HG03469 (cell line): ENCODE data around the gene NDUFS2.

ENCODE experiments used
- ATAC-seq: cut with Tn5 transposase; IDR thresholded peaks from one replicate; pipeline ENCODE4 v1.9.1; 2021; ENCODE audit warnings: mild to moderate bottlenecking, moderate library complexity, moderate number of reproducible peaks; ENCODE audit not compliant: unreplicated experiment

The NDUFS2 gene

DNA sequence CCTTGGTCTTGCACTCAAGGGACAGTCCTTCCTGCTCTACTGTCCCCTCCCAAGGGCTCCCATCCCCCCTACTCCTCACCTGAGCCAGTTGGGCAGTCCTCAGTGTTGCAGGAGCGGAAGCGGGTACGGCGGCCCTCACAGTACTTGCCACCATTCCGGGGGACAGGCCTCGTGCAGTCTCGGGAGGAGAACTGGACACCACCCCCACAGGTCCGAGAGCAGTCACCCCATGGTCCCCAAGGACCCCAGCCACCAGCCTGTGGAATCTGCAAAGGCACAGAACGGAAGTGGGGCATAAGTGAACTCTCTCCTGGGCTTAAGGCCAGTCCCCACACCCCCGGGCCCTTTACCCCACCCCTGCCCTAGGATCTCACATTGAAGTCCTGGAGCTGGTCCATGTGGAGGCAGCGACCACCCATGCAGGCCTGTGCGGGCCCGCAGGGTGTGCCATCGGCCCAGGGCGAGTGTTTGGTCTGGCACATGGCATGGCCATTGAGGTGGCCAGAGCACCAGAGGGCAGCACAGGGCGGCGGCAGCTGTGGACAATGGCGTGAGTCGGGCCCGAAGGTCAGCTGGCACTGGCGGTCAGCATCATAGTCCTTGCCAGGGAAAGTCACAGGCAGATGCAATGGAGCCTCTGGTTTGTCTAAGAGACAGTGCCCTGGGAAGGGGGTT is 8.5 kb upstream of the NDUFS2 start:
- no peak for ATAC-seq

DNA sequence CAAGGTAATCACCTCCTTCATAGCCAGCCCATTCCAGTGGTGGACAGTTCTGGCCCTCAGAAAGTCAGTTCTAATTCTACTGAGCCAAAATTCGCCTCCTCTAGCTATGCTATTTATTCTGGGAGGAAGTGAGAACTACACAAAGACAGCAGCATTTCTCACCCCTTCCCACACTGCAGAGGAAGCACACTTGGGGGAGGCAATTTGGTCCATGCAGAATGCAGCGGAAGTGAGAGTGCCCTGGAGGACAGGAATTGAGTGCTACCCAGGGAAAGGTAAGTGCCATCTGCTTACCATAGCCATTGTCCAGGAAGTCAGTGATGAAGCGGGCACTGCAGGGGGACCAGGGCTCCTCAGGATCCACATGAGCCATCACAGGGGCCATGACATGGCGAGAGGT is 7.0 kb upstream of the NDUFS2 start:
- ATAC-seq: no peak

DNA sequence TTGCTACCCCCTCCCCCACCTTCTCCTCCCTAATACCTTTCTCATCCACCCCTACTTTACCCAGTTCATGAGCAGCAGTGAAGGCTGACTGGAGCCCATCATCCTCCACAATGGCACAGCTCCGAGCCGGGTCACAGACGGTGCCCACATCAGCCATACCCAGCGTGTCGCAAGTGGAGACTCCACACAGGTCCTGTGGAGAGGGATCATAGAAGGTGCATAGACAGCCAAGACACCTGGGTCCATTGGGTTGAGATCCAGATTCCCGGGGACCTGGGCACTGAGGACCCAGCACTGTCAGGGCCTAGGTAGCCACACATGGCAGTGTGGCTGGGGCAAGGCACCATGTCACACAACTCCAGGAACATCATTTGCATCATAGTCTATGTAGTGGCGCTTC is 6.1 kb upstream of the NDUFS2 start:
- ATAC-seq: no peak

DNA sequence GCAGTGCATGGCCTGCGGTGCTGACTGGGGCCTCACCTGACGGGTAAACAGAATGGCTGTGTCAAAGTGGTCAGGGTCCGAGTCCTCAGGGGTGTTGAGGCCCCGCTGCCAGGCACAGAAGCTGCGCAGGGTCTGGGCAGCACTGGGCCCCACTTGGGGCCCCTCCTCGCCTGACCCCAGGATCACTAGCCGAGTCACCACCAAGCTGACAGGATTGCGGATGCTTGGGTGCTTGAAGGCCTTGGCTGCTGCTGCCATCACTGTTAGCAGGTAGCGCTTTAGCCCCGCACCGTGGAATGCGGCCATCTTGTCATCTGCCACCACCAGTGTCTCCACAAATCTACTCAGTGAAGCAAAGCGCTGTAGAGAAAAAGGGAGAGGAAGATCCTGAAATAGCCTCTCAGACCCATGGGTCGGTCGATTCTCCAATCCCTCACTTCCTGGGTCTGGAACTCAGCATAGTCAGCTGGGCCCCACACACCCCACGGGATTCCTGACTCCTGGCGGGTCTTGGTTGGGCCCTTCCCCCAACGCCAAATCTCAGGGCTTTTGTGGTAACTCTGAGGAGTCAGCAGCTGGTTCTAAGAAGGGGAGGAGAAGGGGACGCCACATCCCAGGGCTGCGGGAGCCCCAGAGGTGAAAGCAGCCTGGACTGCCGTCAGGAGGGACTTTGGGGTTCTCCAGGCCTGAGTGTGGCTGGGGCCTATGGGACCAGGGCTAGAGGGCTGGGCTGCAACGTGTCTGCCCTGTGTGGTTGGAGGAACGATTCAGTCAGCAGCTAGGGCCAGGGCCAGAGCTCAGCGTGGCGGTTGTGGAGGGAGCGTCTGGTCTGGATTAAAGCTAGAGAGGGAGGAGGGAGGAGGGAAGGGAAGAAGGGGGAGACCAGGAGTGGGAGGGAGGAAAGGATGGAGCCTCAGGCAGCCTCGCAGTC is 5.4 kb upstream of the NDUFS2 start:
- no peak for ATAC-seq

DNA sequence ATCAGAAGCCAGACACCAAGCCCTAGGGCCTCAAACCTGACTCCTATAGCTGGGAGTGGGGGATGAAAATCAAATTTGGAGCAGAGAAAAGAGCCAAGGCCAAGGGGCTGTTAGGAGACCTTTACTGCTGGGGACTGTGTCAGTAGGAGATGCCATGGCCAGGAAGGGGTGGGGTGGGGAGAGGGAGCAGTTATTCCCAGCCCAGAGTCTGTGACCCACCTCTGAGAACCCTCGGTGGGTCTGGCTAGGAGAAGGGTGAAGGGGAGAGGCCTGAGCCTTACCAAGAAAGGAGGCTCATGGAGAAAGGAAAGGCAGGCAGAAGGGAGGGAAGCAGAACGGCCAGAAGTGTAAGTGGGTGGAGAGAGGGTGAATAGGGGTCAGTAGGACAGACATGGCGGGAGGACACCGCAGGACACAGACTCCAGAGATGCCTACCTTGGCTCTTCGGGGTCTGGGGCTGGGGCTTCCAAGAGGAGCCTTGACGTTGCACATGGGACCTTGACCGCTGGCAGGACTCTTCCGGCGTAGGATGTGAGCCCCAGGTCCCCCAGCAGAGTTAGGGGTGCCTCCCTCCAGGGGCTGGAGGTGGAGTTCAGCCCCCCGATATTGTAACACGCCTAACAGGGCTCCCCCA is 4.5 kb upstream of the NDUFS2 start:
- no peak for ATAC-seq

DNA sequence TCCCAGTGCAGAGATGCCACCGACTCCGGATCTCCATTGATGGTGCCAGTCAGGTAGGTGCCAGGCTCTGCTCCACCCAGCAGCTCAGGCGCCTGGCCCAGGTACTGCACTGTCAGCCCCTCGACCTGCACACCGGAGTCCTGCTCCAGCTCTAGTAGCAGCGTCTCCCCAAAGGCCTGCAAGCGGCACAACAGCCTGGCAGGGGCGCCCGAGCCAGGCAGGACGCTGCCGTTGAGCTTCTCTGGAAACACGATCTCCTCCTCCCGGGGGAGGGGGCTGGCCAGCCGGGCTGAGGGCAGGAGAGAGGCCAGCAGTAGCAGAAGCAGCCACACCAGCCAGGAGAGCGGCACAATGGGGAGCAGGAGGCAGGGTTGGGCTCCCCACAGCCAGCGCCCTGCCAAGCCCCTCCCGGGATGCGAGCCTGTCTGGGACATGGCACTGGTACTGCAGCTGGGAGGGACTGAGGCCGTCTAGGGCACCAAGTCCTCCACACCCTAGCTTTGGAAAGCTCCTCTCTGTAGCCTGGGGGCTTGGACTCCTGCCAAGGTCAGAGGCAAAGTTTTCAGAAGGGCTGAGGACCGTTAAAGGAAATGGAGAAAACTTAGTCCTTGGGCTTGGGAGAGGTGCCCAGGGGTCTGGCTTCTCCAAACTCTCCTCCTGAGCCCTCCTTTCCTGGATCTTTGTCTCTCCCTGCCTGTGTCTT is 3.8 kb upstream of the NDUFS2 start:
- no peak for ATAC-seq

DNA sequence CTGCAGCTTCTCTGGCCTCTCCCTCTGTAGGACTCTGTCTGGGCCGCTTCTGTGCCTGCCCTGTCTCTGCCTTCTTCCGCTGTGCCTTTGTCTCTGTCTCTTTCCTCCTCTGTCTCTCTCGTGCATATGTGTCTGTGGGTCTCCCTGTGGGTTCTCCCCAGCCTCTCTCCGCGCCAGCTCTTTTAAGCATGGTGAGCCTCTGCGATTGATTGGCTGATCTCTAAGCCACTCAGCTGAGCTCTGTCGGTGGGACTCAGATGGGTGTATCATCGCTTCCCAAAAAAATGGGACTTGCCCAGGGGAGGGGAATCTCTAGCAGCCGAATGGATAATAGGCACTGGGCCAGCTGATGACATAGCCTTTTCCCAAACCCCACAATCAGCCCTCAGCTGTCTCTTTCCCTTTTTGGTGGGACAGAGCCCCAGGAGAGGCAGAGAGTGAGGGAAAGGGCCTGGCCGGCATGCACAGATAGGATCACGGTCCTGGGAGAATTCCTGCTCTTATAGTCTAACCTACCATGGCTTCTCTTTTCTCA is 3.2 kb upstream of the NDUFS2 start, which contains the start of gene ADAMTS4:
ADAMTS4 (minus strand) TSS at position 158 of the 535 bp plus-strand sequence. CDS start 427 bp downstream, outside the sequence.
- no peak for ATAC-seq

DNA sequence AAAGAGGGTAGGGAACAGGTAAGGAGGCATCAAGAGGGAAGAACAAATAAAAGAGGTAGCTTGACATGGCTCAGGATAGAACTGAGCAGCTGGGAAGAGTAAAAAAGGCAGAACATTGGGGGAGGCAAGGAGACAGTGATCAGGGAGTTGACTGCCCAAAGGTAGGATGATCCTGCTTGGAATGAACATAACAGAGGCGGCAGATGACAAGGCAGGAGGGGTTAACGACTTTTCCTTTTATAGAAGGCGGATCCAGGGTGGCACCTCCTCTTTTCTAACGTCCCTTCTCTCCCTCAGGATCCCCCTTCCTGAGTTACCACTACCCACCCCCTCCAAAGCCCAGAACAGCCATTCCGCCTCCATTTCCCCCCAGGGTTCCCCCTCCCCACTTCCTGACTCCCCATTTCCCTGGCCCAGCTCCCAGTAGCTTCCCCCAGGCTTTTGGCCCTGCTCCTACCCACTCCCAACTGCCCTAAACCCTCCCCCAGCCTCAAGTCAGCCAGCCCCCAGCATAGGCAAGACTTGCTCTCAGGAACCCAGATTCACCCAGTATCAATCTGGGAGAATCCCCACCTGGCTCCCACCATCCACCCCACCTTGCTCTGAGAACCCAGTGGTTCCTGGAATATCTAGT is 2.5 kb upstream of the NDUFS2 start:
- ATAC-seq: no peak

DNA sequence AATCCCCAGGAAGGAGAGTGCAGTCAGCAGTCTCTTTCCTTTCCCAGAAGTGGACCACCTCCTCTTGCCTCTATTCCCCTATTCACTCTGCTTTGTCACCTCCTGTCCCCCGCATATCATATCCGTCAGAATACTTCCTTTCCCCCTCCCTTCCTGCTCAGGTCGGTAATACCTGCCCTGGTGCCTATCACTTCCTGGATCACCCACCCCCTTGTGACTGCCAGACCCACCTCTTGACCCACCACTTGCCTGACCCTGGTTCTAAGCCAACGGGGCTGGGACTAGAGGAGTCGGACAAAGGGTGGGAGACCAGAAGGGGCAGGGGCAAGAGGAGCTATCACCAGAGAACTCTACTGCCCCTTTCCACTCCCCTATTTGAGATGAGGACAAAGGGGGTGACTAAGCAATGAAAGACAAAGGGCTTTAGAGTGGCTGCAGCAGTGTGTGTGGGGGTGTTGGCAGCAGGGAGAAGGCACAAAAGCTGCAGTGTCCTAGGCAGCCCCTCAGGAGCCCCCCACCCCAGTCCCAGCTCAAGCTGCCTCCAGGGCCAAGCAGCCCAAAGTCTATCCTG is 1.7 kb upstream of the NDUFS2 start:
- no peak for ATAC-seq

DNA sequence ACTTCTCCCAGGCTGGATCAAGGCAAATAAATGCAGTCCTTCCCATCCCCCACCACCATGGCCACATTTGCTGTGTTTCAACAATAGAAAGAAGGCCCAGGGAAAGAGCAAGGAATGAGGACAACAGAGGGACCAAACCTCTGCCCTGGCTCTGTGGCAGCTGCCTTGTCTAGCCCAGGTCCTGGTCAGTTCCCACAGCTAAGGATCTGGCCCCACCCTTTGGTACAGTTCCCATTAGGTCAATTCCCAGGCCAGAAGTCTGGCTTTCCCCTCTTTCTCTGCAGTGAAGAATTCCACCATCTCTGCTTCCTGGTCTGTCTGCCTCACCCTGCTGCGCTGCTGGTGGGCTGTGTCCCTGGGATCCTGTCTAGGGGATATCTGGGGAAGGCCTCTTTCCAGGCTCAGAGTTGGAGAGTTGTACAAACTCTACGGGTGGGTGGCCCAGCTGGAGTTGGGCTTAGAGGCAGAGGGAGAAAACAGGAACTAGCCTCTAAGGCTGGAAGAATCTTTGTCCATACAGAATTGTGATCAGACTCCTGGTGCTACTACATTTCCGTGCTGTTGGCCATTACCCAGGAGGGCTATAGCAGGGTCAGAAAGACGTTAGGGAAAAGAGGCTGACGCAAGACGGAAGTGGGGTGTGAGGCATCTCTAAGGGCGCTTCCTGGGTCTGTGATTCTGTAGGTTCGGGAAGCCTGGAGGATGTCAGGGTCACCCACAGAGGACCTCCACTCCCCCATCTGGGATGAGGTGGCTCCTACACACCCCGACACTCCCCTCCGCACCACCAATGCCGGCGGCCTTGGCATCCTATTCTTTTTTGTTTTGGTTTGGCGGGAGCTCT is 953 bp upstream of the NDUFS2 start:
- no peak for ATAC-seq

DNA sequence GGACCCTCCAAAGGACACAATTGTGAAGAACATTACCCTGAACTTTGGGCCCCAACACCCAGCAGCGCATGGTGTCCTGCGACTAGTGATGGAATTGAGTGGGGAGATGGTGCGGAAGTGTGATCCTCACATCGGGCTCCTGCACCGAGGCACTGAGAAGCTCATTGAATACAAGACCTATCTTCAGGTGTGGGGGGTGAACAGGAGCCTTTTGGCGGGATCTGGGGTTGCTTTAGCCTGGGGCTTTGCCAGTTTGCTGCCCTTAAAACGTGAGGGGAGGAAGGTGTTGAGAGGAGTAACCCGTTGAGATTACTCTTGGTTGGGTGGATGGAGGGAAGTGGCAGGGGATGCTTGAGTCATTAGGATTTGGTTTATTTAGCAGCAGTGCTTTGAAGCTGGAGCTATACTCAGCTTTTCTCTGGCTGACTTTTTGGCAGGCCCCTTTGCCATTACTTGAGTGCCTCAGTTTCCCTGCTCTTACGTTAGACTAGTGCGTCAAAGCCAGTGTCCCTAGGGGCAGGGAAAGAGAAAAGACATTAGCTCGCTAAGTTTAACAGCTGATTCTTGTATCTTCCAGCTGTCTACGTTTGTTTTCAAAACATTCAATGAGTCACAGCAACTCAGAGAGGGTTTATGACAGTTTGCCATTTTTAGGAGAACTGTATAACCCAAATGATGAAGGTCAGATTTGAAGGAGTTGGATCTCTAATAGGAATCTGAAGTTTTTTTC is 4.4 kb downstream of the NDUFS2 start:
- no peak for ATAC-seq

DNA sequence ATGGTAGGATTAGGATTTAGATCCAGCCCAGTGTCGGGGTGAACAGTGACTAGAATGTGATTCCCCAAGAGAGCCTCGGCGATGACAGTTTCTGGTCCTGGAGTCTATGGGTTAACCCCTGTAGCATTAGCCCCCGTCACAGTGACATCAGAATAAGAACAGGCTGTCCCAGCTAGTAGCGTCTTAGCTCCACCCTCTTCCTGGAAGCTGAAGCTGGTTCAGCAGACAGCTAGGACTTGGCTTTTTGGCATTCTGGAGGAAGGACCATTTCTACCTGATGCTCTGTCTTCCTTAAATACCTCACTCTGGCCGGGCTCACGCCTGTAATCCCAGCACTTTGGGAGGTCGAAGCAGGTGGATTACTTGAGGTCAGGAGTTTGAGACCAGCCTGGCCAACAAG is 5.0 kb downstream of the NDUFS2 start:
- no peak for ATAC-seq

DNA sequence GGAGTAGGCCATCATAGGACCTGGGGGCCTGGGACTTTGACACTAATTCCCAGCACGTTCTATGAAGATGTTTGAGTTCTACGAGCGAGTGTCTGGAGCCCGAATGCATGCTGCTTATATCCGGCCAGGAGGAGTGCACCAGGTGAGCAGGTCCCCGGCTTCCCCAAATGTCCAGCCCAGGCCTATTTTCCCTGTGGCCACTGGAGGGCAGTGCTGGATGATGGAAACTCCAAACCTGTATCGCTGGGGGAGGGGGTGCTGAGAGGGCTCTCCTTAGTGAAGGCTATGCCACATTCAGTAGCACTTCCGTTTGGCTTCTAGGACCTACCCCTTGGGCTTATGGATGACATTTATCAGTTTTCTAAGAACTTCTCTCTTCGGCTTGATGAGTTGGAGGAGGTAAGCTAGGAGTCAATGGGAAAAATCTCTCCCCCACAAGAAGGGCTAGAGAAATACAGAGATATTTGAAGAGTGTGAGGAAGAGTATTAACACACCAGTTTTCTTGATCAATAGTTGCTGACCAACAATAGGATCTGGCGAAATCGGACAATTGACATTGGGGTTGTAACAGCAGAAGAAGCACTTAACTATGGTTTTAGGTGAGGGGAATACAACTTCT is 7.7 kb downstream of the NDUFS2 start:
- no peak for ATAC-seq

DNA sequence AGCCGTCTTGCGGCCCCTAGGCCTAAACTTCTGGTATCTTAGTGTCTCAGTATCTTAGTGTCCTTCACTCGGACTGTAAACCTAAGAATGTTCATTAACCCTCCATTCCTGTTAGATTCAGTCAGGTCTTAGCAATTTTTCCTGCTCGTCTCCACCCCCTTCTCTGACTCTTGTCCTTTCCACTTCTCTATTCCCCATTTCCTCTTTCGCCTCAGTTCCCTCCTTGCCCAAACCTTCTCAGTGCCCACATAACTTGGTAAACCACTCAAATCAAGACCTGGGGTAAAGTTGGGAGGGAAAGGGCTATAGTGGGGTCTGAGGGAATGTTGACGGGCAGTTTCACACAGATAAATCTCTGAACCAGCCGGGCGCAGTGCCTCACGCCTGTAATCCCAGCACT is 12.2 kb downstream of the NDUFS2 start:
- ATAC-seq: no peak

DNA sequence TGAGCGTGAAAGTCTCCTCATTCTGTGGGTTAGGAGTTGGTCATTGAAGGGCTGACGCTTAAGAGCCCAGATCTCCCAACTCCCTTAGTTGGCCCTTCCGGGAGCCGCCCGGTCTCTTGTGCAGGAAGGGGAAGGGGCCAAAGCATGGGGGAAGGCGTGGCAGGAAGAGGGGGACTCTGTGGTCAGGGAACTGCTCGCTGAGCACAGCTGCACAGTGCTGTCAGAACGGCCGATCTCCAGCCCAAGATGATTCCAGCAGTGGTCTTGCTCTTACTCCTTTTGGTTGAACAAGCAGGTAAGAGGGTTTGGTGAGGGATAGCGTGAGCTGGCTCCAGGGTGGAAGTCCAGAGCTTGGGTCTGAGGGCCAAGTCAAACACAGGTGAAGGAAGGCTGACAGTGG is 12.9 kb downstream of the NDUFS2 start, which contains the start of gene FCER1G:
FCER1G (plus strand) TSS at position 220 of the 400 bp plus-strand sequence; CDS start at position 247, 27 bp downstream.
- ATAC-seq: no peak

DNA sequence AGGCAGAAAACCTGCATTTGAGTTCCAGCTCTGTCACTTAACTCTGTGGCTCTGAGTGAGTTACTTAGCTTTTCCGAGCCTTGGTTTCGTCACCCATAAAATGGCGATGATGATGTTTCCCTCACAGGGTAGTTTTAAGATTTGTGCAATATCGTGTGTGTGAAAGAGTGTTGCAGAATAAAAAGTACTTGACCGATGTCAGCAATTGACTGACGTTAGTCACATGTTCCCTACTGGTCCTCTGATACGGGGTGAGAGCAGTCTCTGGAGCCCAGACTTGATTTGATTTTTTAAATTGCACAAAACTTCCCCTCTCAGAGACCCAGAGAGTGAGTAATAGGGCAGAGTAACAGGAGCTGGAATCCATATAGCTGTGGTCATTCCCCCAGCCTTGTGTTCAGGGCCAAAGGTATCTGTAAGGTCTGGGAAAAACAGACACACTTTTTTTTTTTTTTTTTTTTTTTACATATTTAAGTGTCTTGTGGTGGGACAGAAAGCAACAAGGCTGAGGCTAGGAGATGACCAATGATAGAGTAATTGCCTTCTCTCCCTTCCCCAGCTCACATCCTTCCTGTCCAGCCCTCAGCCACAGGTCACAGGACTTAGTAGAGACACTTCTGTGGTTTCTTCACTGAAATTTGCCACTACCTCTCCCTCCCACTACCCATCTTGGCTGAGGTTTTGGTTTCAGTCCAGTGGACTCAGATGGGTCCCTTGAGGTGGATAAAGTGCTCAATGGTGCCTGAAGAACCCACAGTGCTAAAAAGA is 15.0 kb downstream of the NDUFS2 start:
- peak; percentile 75 for ATAC-seq

DNA sequence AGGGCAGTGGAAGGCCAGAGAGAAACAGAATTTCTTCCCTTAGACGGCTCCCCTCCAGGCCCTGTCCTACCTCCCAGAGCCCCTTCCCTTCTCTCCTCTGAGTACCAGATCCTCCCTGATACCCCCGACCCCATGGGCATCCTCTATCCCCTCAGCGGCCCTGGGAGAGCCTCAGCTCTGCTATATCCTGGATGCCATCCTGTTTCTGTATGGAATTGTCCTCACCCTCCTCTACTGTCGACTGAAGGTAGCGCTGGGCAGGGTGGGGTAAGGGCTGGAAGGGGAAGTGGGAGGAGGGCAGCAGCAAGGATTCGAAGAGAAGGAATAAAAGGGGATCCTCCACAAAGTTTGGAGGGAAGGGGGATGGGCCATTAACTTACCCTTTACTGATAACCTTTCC is 15.7 kb downstream of the NDUFS2 start:
- no peak for ATAC-seq
